Measurements from ENCODE around the gene BCAP31. TPM values are rescaled to one million over a fixed set of nuclear protein-coding genes. Genes with fewer than 3 reads are reported as not detected.

BCAP31 gene
- total RNA-seq, 1 donor from 2014 or later = 154 TPM

GRCh38 chrX:153726286-153727122, 2.3 kb upstream of the BCAP31 start:
- intact Hi-C loops (cut with micrococcal nuclease) = no loop called here
- peak overlapping the region; percentile 42 for H3K4me3 Mint-ChIP-seq (ENCODE audit: low read depth)
- peak; percentile 36 for DNase-seq (ENCODE audit: low spot score)
- peak overlapping the region; percentile 42 for H3K27ac Mint-ChIP-seq
- H3K36me3 Mint-ChIP-seq (ENCODE audit: low read depth) = peaks cover 23% of the 10 kb centered on the region
- peaks cover 23% of the 10 kb centered on the region for H3K4me1 Mint-ChIP-seq (ENCODE audit: low read depth)
- H3K9me3 Mint-ChIP-seq = peaks cover 2% of the 10 kb centered on the region
- no peaks in the 10 kb centered on the region for H3K27me3 Mint-ChIP-seq (ENCODE audit: low read depth)

- H3K27me3 Mint-ChIP-seq (ENCODE audit: low read depth) = no peaks in the 10 kb centered on the region
- H3K27ac Mint-ChIP-seq = no peak overlapping the region
- no peaks in the 10 kb centered on the region for H3K9me3 Mint-ChIP-seq
- intact Hi-C loops (cut with micrococcal nuclease) = no loop called here
- DNase-seq (ENCODE audit: low spot score) = no peak
- peaks cover 18% of the 10 kb centered on the region for H3K4me1 Mint-ChIP-seq (ENCODE audit: low read depth)
- H3K4me3 Mint-ChIP-seq (ENCODE audit: low read depth) = peak overlapping the region; percentile 42
- H3K36me3 Mint-ChIP-seq (ENCODE audit: low read depth) = peaks cover 18% of the 10 kb centered on the region
Measured at GRCh38 chrX:153725832-153726285, 1.7 kb upstream of the BCAP31 start.

GRCh38 chrX:153725039-153725831, 1.0 kb upstream of the BCAP31 start:
- Mint-ChIP-seq H3K27me3 (ENCODE audit: low read depth) (no peaks in the 10 kb centered on the region), H3K27ac (no peak overlapping the region), H3K4me3 (ENCODE audit: low read depth) (peak overlapping the region; percentile 42), H3K9me3 (no peaks in the 10 kb centered on the region), H3K36me3 (ENCODE audit: low read depth) (peaks cover 19% of the 10 kb centered on the region), H3K4me1 (ENCODE audit: low read depth) (peaks cover 16% of the 10 kb centered on the region)
- DNase-seq (ENCODE audit: low spot score) = no peak
- intact Hi-C loops (cut with micrococcal nuclease) = no loop called here

GRCh38 chrX:153723351-153724251, 586 bp downstream of the BCAP31 start:
- H3K27ac Mint-ChIP-seq = peak overlapping the region; percentile 79
- peaks cover 16% of the 10 kb centered on the region for H3K4me1 Mint-ChIP-seq (ENCODE audit: low read depth)
- no peaks in the 10 kb centered on the region for H3K27me3 Mint-ChIP-seq (ENCODE audit: low read depth)
- DNase-seq (ENCODE audit: low spot score) = peak; percentile 54
- H3K4me3 Mint-ChIP-seq (ENCODE audit: low read depth) = peak overlapping the region; percentile 89
- intact Hi-C loops (cut with micrococcal nuclease) = loop anchor here (1.0 kb wide), 2 partner anchors 71 to 248 kb away; partner anchors contain the start of genes HCFC1, IDH3G and SSR4
- peaks cover 29% of the 10 kb centered on the region for H3K36me3 Mint-ChIP-seq (ENCODE audit: low read depth)
- H3K9me3 Mint-ChIP-seq = no peaks in the 10 kb centered on the region

- peak overlapping the region; percentile 79 for H3K27ac Mint-ChIP-seq
- no peaks in the 10 kb centered on the region for H3K27me3 Mint-ChIP-seq (ENCODE audit: low read depth)
- peak overlapping the region; percentile 89 for H3K4me3 Mint-ChIP-seq (ENCODE audit: low read depth)
- H3K9me3 Mint-ChIP-seq = no peaks in the 10 kb centered on the region
- peaks cover 28% of the 10 kb centered on the region for H3K36me3 Mint-ChIP-seq (ENCODE audit: low read depth)
- H3K4me1 Mint-ChIP-seq (ENCODE audit: low read depth) = peaks cover 15% of the 10 kb centered on the region
- DNase-seq (ENCODE audit: low spot score) = no peak
- intact Hi-C loops (cut with micrococcal nuclease) = no loop called here
Measured at GRCh38 chrX:153722704-153723350, 1.4 kb downstream of the BCAP31 start.

GRCh38 chrX:153719701-153720100, 4.5 kb downstream of the BCAP31 start:
- peaks cover 41% of the 10 kb centered on the region for H3K36me3 Mint-ChIP-seq (ENCODE audit: low read depth)
- H3K27me3 Mint-ChIP-seq (ENCODE audit: low read depth) = no peaks in the 10 kb centered on the region
- intact Hi-C loops (cut with micrococcal nuclease) = no loop called here
- H3K4me1 Mint-ChIP-seq (ENCODE audit: low read depth) = peaks cover 9% of the 10 kb centered on the region
- no peak overlapping the region for H3K4me3 Mint-ChIP-seq (ENCODE audit: low read depth)
- H3K27ac Mint-ChIP-seq = no peak overlapping the region
- H3K9me3 Mint-ChIP-seq = no peaks in the 10 kb centered on the region
- DNase-seq (ENCODE audit: low spot score) = no peak

- H3K27me3 Mint-ChIP-seq (ENCODE audit: low read depth) = no peaks in the 10 kb centered on the region
- H3K4me3 Mint-ChIP-seq (ENCODE audit: low read depth) = no peak overlapping the region
- intact Hi-C loops (cut with micrococcal nuclease) = no loop called here
- H3K9me3 Mint-ChIP-seq = no peaks in the 10 kb centered on the region
- H3K27ac Mint-ChIP-seq = no peak overlapping the region
- no peak for DNase-seq (ENCODE audit: low spot score)
- peaks cover 9% of the 10 kb centered on the region for H3K4me1 Mint-ChIP-seq (ENCODE audit: low read depth)
- peaks cover 43% of the 10 kb centered on the region for H3K36me3 Mint-ChIP-seq (ENCODE audit: low read depth)
Measured at GRCh38 chrX:153719238-153719637, 4.9 kb downstream of the BCAP31 start.

GRCh38 chrX:153717445-153717844, 6.7 kb downstream of the BCAP31 start:
- Mint-ChIP-seq H3K4me1 (ENCODE audit: low read depth) (peaks cover 6% of the 10 kb centered on the region), H3K4me3 (ENCODE audit: low read depth) (no peak overlapping the region), H3K27ac (no peak overlapping the region), H3K36me3 (ENCODE audit: low read depth) (peaks cover 47% of the 10 kb centered on the region), H3K9me3 (no peaks in the 10 kb centered on the region), H3K27me3 (ENCODE audit: low read depth) (no peaks in the 10 kb centered on the region)
- no peak for DNase-seq (ENCODE audit: low spot score)
- intact Hi-C loops (cut with micrococcal nuclease) = no loop called here

- Mint-ChIP-seq H3K36me3 (ENCODE audit: low read depth) (peaks cover 44% of the 10 kb centered on the region), H3K4me3 (ENCODE audit: low read depth) (no peak overlapping the region), H3K4me1 (ENCODE audit: low read depth) (no peaks in the 10 kb centered on the region), H3K27me3 (ENCODE audit: low read depth) (no peaks in the 10 kb centered on the region), H3K27ac (no peak overlapping the region), H3K9me3 (no peaks in the 10 kb centered on the region)
- intact Hi-C loops (cut with micrococcal nuclease) = no loop called here
- DNase-seq (ENCODE audit: low spot score) = no peak
Measured at GRCh38 chrX:153714256-153714655, 9.9 kb downstream of the BCAP31 start.

GRCh38 chrX:153709726-153710674, 14.2 kb downstream of the BCAP31 start:
- Mint-ChIP-seq H3K4me3 (ENCODE audit: low read depth) (no peak overlapping the region), H3K9me3 (no peaks in the 10 kb centered on the region), H3K27me3 (ENCODE audit: low read depth) (no peaks in the 10 kb centered on the region), H3K36me3 (ENCODE audit: low read depth) (peaks cover 34% of the 10 kb centered on the region), H3K4me1 (ENCODE audit: low read depth) (no peaks in the 10 kb centered on the region), H3K27ac (no peak overlapping the region)
- intact Hi-C loops (cut with micrococcal nuclease) = no loop called here
- DNase-seq (ENCODE audit: low spot score) = no peak

- intact Hi-C loops (cut with micrococcal nuclease) = no loop called here
Measured at GRCh38 chrX:153708415-153708814, 15.8 kb downstream of the BCAP31 start.

More at GRCh38 chrX:153708415-153708814, 15.8 kb downstream of the BCAP31 start:
- no peaks in the 10 kb centered on the region for H3K4me1 Mint-ChIP-seq (ENCODE audit: low read depth)
- peak; percentile 28 for DNase-seq (ENCODE audit: low spot score)
- no peak overlapping the region for H3K4me3 Mint-ChIP-seq (ENCODE audit: low read depth)
- no peak overlapping the region for H3K27ac Mint-ChIP-seq
- H3K27me3 Mint-ChIP-seq (ENCODE audit: low read depth) = no peaks in the 10 kb centered on the region
- H3K9me3 Mint-ChIP-seq = no peaks in the 10 kb centered on the region
- peaks cover 33% of the 10 kb centered on the region for H3K36me3 Mint-ChIP-seq (ENCODE audit: low read depth)
